Natural killer cell (primary cell): ENCODE data around the gene NFATC3. TPM values are rescaled to one million over a fixed set of nuclear protein-coding genes. Genes with fewer than 3 reads are reported as not detected.
A peak's percentile ranks its signal among the peaks of the same experiment; 100 is the strongest.

Source experiments
- ATAC-seq, 3 donors: fragments of 150-1000 bp in 2 of 3; fragments of 200-7000 bp in 1 of 3; cut with Tn5 transposase; 1 replicate in 1 of 3; 2 replicates in 2 of 3; pipeline ENCODE4 v1.10.0; 2021; ENCODE audit warnings: mild to moderate bottlenecking in 2 of 3, moderate library complexity in 2 of 3
- DNase-seq, 2 donors: peaks; one replicate each; pipeline versions ENCODE4 v3.0.0 to v3.0.0-alpha.2; 2013 to 2021; ENCODE audit warnings: mixed read lengths in 1 of 2
- H3K27ac ChIP-seq: one replicate; pipeline ENCODE4 v1.5.1; 2013; ENCODE audit warnings: mild to moderate bottlenecking, low read length
- H3K27me3 ChIP-seq: one replicate; pipeline ENCODE4 v1.6.1; 2013; ENCODE audit warnings: low read length; ENCODE audit not compliant: control insufficient read depth, insufficient read depth
- H3K36me3 ChIP-seq: one replicate; pipeline ENCODE4 v1.6.1; 2013; ENCODE audit warnings: low read length; ENCODE audit not compliant: control insufficient read depth, insufficient read depth
- H3K4me1 ChIP-seq: one replicate; pipeline ENCODE4 v1.6.1; 2013; ENCODE audit warnings: low read length; ENCODE audit not compliant: control insufficient read depth, insufficient read depth
- H3K4me3 ChIP-seq: one replicate; pipeline ENCODE4 v1.5.1; 2013; ENCODE audit warnings: low read length
- H3K9me3 ChIP-seq: one replicate; pipeline ENCODE4 v1.6.1; 2013; ENCODE audit warnings: low read length; ENCODE audit not compliant: control insufficient read depth, insufficient read depth
- H3K27ac Mint-ChIP-seq, 2 donors: one replicate each; pipeline ENCODE4 v1.8.0; 2022; ENCODE audit warnings: mild to moderate bottlenecking in 2 of 2, mixed read lengths in 2 of 2, moderate library complexity in 1 of 2
- H3K27me3 Mint-ChIP-seq, 2 donors: one replicate each; pipeline ENCODE4 v1.8.0; 2022; ENCODE audit warnings: low read depth in 2 of 2, mixed read lengths in 2 of 2
- H3K36me3 Mint-ChIP-seq: one replicate; pipeline ENCODE4 v1.8.0; 2022; ENCODE audit warnings: mixed read lengths
- H3K4me1 Mint-ChIP-seq, 2 donors: one replicate each; pipeline ENCODE4 v1.8.0; 2022; ENCODE audit warnings: mixed read lengths in 2 of 2
- H3K4me3 Mint-ChIP-seq: one replicate; pipeline ENCODE4 v1.8.0; 2022; ENCODE audit warnings: mild to moderate bottlenecking, moderate library complexity, mixed read lengths
- H3K9me3 Mint-ChIP-seq, 2 donors: one replicate each; pipeline ENCODE4 v1.8.0; 2022; ENCODE audit warnings: mixed read lengths in 2 of 2
- CTCF ChIP-seq: fragments of 200-600 bp; IDR thresholded peaks from one replicate; pipeline ENCODE4 v1.8.0; 2022; ENCODE audit warnings: antibody characterized with exemption
- WGBS: methylation state at CpG from one replicate; pipeline ENCODE4 v1.1.7; 2013; ENCODE audit warnings: missing lambda C conversion rate; ENCODE audit not compliant: insufficient coverage; 5-methylcytosine and 5-hydroxymethylcytosine counted together
- intact Hi-C: fragments of 100-400 bp; cut with micrococcal nuclease; formaldehyde crosslinking; loops from one replicate; pipeline ENCODE4 v1.14.2; 2022
- total RNA-seq, 4 donors: library from RNA; stranded (reverse); fragments of 120-200 nt in 1 of 4; gene quantifications; one replicate each; pipeline versions ENCODE4 v1.2.3 to v1.2.4, GENCODE V29; 2013 to 2022

The NFATC3 gene
- total RNA-seq, 3 donors from 2014 or later (not counting 1 experiment from before 2014, with no cell fraction given) = 241 to 282 (median 263) TPM

GRCh38 chr16:68265078-68265920 lies 180.1 kb downstream of the NFATC3 start:
- no peaks in the 10 kb centered on the region for H3K27me3 Mint-ChIP-seq
- H3K27ac Mint-ChIP-seq = peak overlapping the region; percentile 95 to 100
- H3K36me3 Mint-ChIP-seq = no peaks in the 10 kb centered on the region
- DNase-seq (peak in 1 of 2 donors; percentile 80), ATAC-seq (peak in 2 of 3 donors; percentile 4 to 6)
- 7% methylated on average over 21 of the region's 23 CpGs for WGBS
- peaks cover 48% of the 10 kb centered on the region for H3K4me1 ChIP-seq
- H3K27me3 ChIP-seq = no peaks in the 10 kb centered on the region
- H3K36me3 ChIP-seq = peaks cover 7% of the 10 kb centered on the region
- TF ChIP-seq CTCF = no peak
- peak overlapping the region; percentile 95 for H3K27ac ChIP-seq
- intact Hi-C loops = loop anchor here (2.0 kb wide), 2 partner anchors 20 to 22 kb away; partner anchors contain the start of gene PLA2G15
- H3K4me1 Mint-ChIP-seq = peaks cover 25 to 50% of the 10 kb centered on the region in 2 donors
- H3K4me3 Mint-ChIP-seq = peak overlapping the region; percentile 96
- no peaks in the 10 kb centered on the region for H3K9me3 Mint-ChIP-seq
- no peaks in the 10 kb centered on the region for H3K9me3 ChIP-seq
- peak overlapping the region; percentile 89 for H3K4me3 ChIP-seq

DNA sequence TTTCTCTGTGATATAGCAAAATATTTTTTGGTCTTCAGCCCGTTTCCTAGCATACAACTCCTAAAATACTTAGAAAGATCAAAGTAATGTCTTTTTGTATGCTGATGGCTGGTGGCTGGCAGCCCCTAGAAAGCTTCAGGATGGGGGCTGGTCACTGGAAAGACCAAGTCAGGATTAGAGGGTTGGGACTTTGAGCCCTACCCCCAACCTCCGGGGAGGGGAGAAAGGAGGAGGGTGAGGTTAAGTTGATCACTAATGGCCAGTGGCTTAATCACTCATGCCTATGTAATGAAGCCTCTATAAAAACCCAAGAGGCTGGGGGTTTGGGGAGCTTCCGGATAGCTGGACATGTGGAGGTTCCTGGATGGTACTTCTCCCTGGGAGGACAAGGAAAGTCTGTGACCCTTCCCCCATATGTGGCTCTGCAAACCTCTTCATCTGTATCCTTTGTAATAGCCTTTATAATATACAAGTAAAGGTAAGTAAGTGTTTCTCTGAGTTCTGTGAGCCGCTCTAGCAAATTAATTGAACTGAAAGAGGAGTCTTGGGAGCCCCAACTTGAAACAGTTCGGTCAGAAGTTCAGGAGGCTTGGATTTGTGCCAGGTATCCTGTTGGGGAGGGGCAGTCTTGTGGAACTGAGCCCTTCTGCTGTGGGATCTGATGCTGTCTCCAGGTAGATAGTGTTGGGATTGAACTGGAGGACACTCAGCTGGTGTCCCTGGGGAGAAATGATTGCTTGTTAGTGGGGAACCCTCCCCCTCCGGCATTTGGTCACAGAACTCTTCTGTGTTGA lies 182.6 kb downstream of the NFATC3 start:
- Mint-ChIP-seq H3K27me3 (no peaks in the 10 kb centered on the region), H3K4me1 (peaks cover 25 to 46% of the 10 kb centered on the region in 2 donors), H3K27ac (no peak overlapping the region), H3K4me3 (no peak overlapping the region), H3K9me3 (no peaks in the 10 kb centered on the region), H3K36me3 (no peaks in the 10 kb centered on the region)
- WGBS = 93% methylated on average over 5 of the region's 6 CpGs
- no peak overlapping the region for H3K27ac ChIP-seq
- peaks cover 48% of the 10 kb centered on the region for H3K4me1 ChIP-seq
- no peak for TF ChIP-seq CTCF
- no peak for DNase-seq
- no peak for ATAC-seq
- no peaks in the 10 kb centered on the region for H3K9me3 ChIP-seq
- no peak overlapping the region for H3K4me3 ChIP-seq
- peaks cover 8% of the 10 kb centered on the region for H3K36me3 ChIP-seq
- H3K27me3 ChIP-seq = no peaks in the 10 kb centered on the region
- intact Hi-C loops = no loop called here

GRCh38 chr16:68269793-68270192 lies 184.6 kb downstream of the NFATC3 start:
- Mint-ChIP-seq H3K4me3 (no peak overlapping the region), H3K27ac (peak overlapping the region in 1 of 2 donors; percentile 51), H3K4me1 (peaks cover 17 to 35% of the 10 kb centered on the region in 2 donors), H3K36me3 (no peaks in the 10 kb centered on the region), H3K9me3 (no peaks in the 10 kb centered on the region), H3K27me3 (no peaks in the 10 kb centered on the region)
- TF ChIP-seq CTCF = no peak
- H3K4me1 ChIP-seq = peaks cover 55% of the 10 kb centered on the region
- 96% methylated on average over 4 of the region's 4 CpGs for WGBS
- ATAC-seq (no peak), DNase-seq (no peak)
- H3K4me3 ChIP-seq = no peak overlapping the region
- H3K27ac ChIP-seq = no peak overlapping the region
- intact Hi-C loops = no loop called here
- H3K9me3 ChIP-seq = no peaks in the 10 kb centered on the region
- peaks cover 19% of the 10 kb centered on the region for H3K36me3 ChIP-seq
- H3K27me3 ChIP-seq = no peaks in the 10 kb centered on the region
